RWPE2 (cell line): ENCODE data around the gene GKN1.
"Not testable (repeated sequence)": the region's sequence is repeated elsewhere in the genome, so short reads cannot be mapped to it uniquely, and the experiment has no call there.

Experiments used
- ATAC-seq: fragments of 200-7000 bp; cut with Tn5 transposase; 3 replicates; pipeline ENCODE4 v1.9.1; 2021; ENCODE audit warnings: low read depth
- DNase-seq: peaks from one replicate; pipeline ENCODE4 v3.0.0-alpha.2; 2020; ENCODE audit warnings: low spot score
- H3K27ac ChIP-seq: fragments of 450-650 bp; 2 replicates; pipeline ENCODE4 v1.5.1; 2017; ENCODE audit warnings: mild to moderate bottlenecking; ENCODE audit not compliant: poor library complexity, severe bottlenecking
- H3K27me3 ChIP-seq: fragments of 250-450 bp; sonication (Bioruptor Pico); 2 replicates; pipeline ENCODE4 v1.5.1; 2021; ENCODE audit warnings: mild to moderate bottlenecking, moderate library complexity; ENCODE audit not compliant: insufficient read depth, poor library complexity, severe bottlenecking
- H3K36me3 ChIP-seq: fragments of 250-450 bp; sonication (Bioruptor Pico); 2 replicates; pipeline ENCODE4 v1.5.1; 2020; ENCODE audit warnings: low read depth, mild to moderate bottlenecking, moderate library complexity
- H3K4me1 ChIP-seq: fragments of 250-450 bp; sonication (Bioruptor Pico); 2 replicates; pipeline ENCODE4 v1.5.1; 2021; ENCODE audit warnings: mild to moderate bottlenecking, moderate library complexity; ENCODE audit not compliant: insufficient read depth, poor library complexity, severe bottlenecking
- H3K4me3 ChIP-seq: fragments of 250-450 bp; sonication (Bioruptor Pico); 2 replicates; pipeline ENCODE4 v1.5.1; 2021; ENCODE audit warnings: mild to moderate bottlenecking, moderate library complexity; ENCODE audit not compliant: severe bottlenecking
- H3K9me3 ChIP-seq: fragments of 250-450 bp; sonication (Bioruptor Pico); 2 replicates; pipeline ENCODE4 v1.5.1; 2021; ENCODE audit warnings: mild to moderate bottlenecking, moderate library complexity; ENCODE audit not compliant: severe bottlenecking
- TF ChIP-seq, protein P1 (sequence below): fragments of 450-650 bp; IDR thresholded peaks from one replicate; pipeline ENCODE4 v1.5.1; 2017; ENCODE audit warnings: mild to moderate bottlenecking, moderate library complexity; ENCODE audit not compliant: poor library complexity, severe bottlenecking

The GKN1 gene

DNA sequence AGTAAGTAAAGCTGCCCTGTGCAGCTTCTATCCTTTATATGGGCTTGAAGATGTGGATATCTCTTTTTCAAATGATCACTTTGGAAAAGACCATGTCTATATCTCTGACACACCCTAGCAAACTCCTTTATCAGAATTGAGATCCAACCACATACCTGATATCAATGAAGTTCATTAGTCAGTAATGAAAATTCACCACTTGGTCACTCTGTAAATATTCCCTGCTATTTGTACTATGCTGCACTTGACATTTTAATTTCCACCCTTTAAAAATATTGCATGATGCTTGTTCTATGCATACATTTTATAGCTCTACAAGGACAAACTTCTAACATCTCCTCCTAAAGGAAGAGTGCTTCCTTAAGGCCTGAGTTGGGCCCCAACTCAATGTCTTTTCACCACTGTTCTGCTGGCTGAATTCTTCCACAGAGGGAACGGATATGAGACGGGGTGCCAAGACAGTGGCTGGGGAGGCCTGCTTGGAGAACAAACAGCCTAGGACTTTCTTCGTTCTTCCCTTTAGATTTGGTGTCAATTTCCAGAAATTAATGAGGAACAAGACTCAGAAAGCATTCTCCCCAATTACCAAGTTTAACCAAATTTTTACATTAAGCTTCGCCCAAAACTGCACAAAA lies 21.4 kb upstream of the GKN1 start, which contains the start of gene GKN2:
Gene GKN2, minus strand, starts transcription at position 7 of the 635 bp plus-strand sequence. CDS start 32 bp downstream, outside the sequence.
- Histone ChIP-seq H3K27ac (no peak within 1 kb of the TSS), H3K27me3 (no peaks in the 10 kb centered on the region), H3K9me3 (no peaks in the 10 kb centered on the region), H3K36me3 (no peaks in the 10 kb centered on the region), H3K4me3 (no peak within 1 kb of the TSS), H3K4me1 (no peaks in the 10 kb centered on the region)
- DNase-seq, result no peak
- ATAC-seq, result no peak
- TF ChIP-seq, protein P1, sequence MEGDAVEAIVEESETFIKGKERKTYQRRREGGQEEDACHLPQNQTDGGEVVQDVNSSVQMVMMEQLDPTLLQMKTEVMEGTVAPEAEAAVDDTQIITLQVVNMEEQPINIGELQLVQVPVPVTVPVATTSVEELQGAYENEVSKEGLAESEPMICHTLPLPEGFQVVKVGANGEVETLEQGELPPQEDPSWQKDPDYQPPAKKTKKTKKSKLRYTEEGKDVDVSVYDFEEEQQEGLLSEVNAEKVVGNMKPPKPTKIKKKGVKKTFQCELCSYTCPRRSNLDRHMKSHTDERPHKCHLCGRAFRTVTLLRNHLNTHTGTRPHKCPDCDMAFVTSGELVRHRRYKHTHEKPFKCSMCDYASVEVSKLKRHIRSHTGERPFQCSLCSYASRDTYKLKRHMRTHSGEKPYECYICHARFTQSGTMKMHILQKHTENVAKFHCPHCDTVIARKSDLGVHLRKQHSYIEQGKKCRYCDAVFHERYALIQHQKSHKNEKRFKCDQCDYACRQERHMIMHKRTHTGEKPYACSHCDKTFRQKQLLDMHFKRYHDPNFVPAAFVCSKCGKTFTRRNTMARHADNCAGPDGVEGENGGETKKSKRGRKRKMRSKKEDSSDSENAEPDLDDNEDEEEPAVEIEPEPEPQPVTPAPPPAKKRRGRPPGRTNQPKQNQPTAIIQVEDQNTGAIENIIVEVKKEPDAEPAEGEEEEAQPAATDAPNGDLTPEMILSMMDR, result no peak

DNA sequence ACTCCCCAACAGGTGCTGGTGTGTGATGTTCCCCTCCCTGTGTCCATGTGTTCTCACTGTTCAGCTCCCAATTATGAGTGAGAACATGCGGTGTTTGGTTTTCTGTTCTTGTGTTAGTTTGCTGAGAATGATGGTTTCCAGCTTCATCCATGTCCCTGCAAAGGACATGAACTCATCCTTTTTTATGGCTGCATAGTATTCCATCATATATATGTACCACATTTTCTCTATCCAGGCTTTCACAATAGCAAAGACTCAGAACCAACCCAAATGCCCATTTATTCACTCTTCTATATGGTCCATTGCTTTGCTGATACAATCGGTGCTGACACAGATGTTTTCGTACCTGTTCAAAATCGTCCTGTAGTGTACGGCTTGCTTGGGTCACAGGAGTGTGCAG lies 19.0 kb upstream of the GKN1 start:
- not testable (repeated sequence) for ATAC-seq, H3K9me3 ChIP-seq, H3K36me3 ChIP-seq, DNase-seq, H3K4me3 ChIP-seq, H3K27ac ChIP-seq, H3K4me1 ChIP-seq, H3K27me3 ChIP-seq

DNA sequence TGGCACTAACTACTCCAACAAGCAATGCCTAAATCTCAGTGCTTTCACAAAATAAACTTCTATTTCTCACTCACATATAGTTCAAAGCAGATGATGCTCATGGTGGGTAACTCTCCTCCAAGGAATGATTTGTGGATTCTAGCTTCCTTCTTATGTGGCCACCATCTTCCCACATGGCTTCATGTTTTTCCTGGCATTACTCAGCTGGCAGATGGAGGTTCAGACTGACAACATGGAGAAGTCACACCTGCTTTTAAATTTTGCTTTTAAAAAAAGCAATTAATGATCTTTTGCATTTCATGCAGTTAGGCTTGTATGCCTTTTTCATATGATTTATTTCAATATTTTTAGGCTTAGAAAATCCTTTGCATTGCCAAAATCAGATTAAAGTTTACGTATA lies 15.4 kb upstream of the GKN1 start:
- DNase-seq, result no peak
- no peak for ATAC-seq
- Histone ChIP-seq H3K27ac (no peak overlapping the region), H3K4me3 (no peak overlapping the region), H3K9me3 (no peaks in the 10 kb centered on the region), H3K36me3 (no peaks in the 10 kb centered on the region), H3K27me3 (no peaks in the 10 kb centered on the region), H3K4me1 (no peaks in the 10 kb centered on the region)
- TF ChIP-seq, protein P1, result no peak

DNA sequence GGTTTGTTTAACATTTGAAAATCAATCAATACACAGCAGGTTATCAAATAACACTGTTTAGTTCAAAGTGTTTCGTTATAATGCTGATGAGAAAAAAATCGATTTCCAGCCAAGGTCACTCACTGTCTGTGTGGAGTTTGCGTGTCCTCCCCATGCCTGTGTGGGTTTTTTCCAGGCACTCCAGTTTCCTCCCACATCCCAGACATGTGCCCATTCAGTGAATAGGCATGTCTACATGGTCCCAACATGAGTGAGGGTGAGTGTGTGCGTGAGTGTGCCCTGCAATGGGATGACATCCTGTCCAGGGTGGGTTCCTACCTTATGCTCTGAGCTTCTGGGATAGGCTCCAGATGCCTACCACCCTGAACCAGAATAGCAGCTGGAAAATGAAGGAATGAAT lies 13.1 kb upstream of the GKN1 start:
- TF ChIP-seq, protein P1, result no peak
- no peak for DNase-seq
- no peak for ATAC-seq
- Histone ChIP-seq H3K36me3 (no peaks in the 10 kb centered on the region), H3K4me1 (no peaks in the 10 kb centered on the region), H3K4me3 (no peak overlapping the region), H3K27me3 (no peaks in the 10 kb centered on the region), H3K27ac (no peak overlapping the region), H3K9me3 (no peaks in the 10 kb centered on the region)

DNA sequence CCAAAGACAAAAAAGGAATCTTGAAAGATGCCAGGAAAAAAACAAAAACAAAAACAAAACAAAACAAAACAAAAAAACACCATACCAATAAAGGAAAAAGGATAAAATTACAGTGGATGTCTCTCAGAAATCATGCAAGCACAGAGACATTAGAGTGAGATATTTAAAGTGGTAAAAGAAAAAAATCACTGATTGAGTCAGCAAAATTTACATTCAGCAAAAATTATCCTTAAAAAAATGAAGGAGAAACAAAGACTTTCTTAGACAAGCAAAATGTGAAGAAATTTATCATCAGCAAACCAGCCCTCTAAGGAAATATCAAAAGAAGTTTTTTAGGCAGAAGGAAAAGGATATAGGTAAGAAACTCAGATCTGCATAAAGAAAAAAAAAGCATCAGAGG lies 10.2 kb upstream of the GKN1 start:
- DNase-seq (no peak), ATAC-seq (no peak)
- no peaks in the 10 kb centered on the region for H3K36me3 ChIP-seq
- H3K4me1 ChIP-seq, result no peaks in the 10 kb centered on the region
- no peak overlapping the region for H3K4me3 ChIP-seq
- no peaks in the 10 kb centered on the region for H3K9me3 ChIP-seq
- H3K27ac ChIP-seq, result no peak overlapping the region
- TF ChIP-seq, protein P1, result no peak
- H3K27me3 ChIP-seq, result no peaks in the 10 kb centered on the region
